ENCODE results near the gene PLCB3. TPM values are rescaled to one million over a fixed set of nuclear protein-coding genes. Genes with fewer than 3 reads are reported as not detected.

The PLCB3 gene
- total and polyA plus RNA-seq, 7 donors, result 10.6 to 52.8 (median 17.7) TPM

DNA sequence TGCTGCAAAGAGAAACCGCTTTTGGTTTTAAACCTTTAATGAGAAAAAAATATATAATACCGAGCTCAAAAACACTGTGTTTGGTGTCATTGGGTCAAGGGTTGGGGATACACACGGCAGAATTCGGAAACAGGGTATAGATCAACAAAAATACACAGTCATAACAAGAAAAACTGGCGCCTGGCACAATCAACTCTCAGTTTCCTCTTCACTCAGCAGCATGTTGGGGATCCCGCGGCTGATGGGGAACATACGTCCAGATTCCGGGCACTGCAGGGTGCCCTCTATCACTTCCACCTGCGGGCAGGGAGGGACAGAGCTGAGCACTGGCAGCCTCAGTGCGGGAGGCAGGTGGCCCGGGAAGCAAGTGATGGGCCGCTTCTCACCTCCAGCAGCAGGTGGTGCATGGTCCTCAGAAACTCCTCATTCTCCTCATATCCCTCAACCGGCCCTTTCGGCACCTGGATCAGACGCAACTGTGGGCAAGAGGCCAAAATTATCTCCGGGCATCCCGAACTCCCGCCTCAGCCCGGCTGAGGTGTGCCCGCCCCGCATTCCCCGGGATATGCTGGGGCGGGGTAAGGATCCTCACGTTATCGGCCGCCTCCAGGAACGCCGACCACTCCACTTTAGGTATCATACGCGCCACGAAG, 65.5 kb downstream of the PLCB3 start:
- Histone ChIP-seq H3K4me1 (peaks cover 0 to 24% (median 22%) of the 10 kb centered on the region in 4 donors), H3K27ac (peak overlapping the region; percentile 98 to 99 (median 98)), H3K4me3 (peak overlapping the region; percentile 83 to 98 (median 86)), H3K27me3 (no peaks in the 10 kb centered on the region), H3K9me3 (no peaks in the 10 kb centered on the region), H3K36me3 (peaks cover 10 to 39% (median 17%) of the 10 kb centered on the region in 4 donors)
- intact Hi-C loops (cut with DNase I), result no loop called here
- 2 to 6% methylated on average over 32 of the region's 32 CpGs for WGBS, 2 donors
- no peak for DNase-seq
- TF ChIP-seq EP300 (IDR thresholded peaks at IDR 0.05), result peak in 1 of 4 donors; percentile 22
- no peak for TF ChIP-seq POLR2AphosphoS5 (IDR thresholded peaks at IDR 0.05)
- TF ChIP-seq POLR2A (IDR thresholded peaks at IDR 0.05), result no peak

DNA sequence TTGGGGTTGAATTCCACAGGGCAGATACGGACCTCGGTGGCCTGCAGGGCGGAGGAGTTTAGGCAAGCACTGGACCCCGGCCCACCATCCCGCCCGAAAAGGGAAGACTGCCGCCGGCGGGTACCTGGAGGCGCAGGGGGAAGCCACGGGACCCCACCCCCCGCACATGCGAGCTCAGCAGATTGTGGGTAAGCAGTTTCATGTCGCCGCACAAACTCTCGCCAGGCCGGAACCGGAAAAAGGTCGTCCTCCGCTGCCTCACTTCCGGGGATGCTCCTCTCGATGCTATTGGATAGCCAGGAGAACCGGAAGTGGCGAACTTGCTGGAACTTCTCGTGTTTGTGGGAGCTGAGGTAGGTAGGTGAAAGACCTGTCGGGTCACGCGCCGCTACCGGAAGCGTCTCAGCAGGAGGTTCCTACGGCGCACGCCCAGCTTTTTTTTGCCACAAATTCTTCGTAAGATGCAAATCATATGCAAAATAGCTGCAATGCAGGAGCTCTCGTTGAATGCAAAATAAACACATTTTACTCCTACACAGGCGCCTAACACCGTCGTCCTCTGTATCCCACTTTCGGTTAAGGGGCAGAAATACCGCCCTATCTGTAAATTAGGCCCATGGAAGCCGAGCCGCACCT, 66.1 kb downstream of the PLCB3 start, which contains the start of gene TRMT112:
Gene TRMT112, minus strand, starts transcription at position 235 of the 636 bp plus-strand sequence. Its CDS starts 33 bp downstream, at position 202.
- peak within 1 kb of the TSS; percentile 98 to 99 (median 98) for H3K27ac ChIP-seq
- no peaks in the 10 kb centered on the region for H3K9me3 ChIP-seq
- DNase-seq, result peak; percentile 99
- 0% methylated on average over 43 of the region's 43 CpGs for WGBS, 2 donors
- TF ChIP-seq POLR2AphosphoS5 (IDR thresholded peaks at IDR 0.05) (peak; percentile 93 to 97 (median 96)), EP300 (IDR thresholded peaks at IDR 0.05) (peak in 1 of 4 donors; percentile 46), POLR2A (IDR thresholded peaks at IDR 0.05) (peak; percentile 86 to 89)
- TF ChIP-seq, protein P1, sequence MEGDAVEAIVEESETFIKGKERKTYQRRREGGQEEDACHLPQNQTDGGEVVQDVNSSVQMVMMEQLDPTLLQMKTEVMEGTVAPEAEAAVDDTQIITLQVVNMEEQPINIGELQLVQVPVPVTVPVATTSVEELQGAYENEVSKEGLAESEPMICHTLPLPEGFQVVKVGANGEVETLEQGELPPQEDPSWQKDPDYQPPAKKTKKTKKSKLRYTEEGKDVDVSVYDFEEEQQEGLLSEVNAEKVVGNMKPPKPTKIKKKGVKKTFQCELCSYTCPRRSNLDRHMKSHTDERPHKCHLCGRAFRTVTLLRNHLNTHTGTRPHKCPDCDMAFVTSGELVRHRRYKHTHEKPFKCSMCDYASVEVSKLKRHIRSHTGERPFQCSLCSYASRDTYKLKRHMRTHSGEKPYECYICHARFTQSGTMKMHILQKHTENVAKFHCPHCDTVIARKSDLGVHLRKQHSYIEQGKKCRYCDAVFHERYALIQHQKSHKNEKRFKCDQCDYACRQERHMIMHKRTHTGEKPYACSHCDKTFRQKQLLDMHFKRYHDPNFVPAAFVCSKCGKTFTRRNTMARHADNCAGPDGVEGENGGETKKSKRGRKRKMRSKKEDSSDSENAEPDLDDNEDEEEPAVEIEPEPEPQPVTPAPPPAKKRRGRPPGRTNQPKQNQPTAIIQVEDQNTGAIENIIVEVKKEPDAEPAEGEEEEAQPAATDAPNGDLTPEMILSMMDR (IDR thresholded peaks at IDR 0.05), result no peak
- peak within 1 kb of the TSS; percentile 83 to 98 (median 86) for H3K4me3 ChIP-seq
- H3K36me3 ChIP-seq, result peaks cover 10 to 45% (median 17%) of the 10 kb centered on the region in 4 donors
- intact Hi-C loops (cut with DNase I), result no loop called here
- H3K27me3 ChIP-seq, result no peaks in the 10 kb centered on the region
- H3K4me1 ChIP-seq, result peaks cover 0 to 24% (median 22%) of the 10 kb centered on the region in 4 donors

DNA sequence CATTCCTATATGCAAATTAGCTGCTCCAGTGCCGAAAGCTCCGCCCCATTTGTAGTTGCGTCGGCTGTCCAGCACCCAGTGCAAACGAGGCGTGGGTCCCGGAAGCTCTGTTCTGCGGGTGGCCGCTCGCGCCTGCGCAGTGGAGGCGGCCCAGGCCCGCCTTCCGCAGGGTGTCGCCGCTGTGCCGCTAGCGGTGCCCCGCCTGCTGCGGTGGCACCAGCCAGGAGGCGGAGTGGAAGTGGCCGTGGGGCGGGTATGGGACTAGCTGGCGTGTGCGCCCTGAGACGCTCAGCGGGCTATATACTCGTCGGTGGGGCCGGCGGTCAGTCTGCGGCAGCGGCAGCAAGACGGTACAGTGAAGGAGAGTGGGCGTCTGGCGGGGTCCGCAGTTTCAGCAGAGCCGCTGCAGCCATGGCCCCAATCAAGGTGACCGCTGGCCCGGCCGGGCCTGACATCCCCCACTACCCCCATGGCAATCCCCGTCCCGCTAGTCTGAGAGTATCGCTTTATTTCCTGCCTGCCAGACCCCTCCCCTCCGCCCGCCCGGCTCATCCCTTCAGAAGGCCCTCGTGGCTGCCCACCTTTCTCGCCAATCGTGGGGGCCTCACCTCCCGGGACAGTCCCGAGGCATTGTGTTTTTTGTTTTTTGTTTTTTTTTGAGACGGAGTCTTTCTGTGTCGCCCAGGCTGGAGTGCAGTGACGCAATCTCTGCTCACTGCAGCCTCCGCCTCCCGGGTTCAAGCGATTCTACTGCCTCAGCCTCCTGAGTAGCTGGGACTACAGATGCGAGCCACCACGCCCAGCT, 66.8 kb downstream of the PLCB3 start, which contains the start of gene PRDX5:
Gene PRDX5, plus strand, starts transcription at position 161 of the 805 bp plus-strand sequence. Its CDS starts 95 bp downstream, at position 256.
- peaks cover 0 to 24% (median 22%) of the 10 kb centered on the region in 4 donors for H3K4me1 ChIP-seq
- peaks cover 10 to 49% (median 17%) of the 10 kb centered on the region in 4 donors for H3K36me3 ChIP-seq
- peak within 1 kb of the TSS; percentile 98 to 99 (median 98) for H3K27ac ChIP-seq
- no peaks in the 10 kb centered on the region for H3K27me3 ChIP-seq
- peak; percentile 99 for DNase-seq
- intact Hi-C loops (cut with DNase I), result loop anchor here (1.0 to 2.0 kb wide), 2 partner anchors 25 to 37 kb away; no protein-coding TSS in a partner anchor
- WGBS, 2 donors, result 1% methylated on average over 61 of the region's 61 CpGs
- peak within 1 kb of the TSS; percentile 83 to 98 (median 86) for H3K4me3 ChIP-seq
- TF ChIP-seq POLR2A (IDR thresholded peaks at IDR 0.05), result peak; percentile 87 to 94
- TF ChIP-seq POLR2AphosphoS5 (IDR thresholded peaks at IDR 0.05), result peak; percentile 93 to 97 (median 96)
- TF ChIP-seq EP300 (IDR thresholded peaks at IDR 0.05), result no peak
- TF ChIP-seq, protein P1 (IDR thresholded peaks at IDR 0.05), result peak in 1 of 4 experiments; percentile 11
- H3K9me3 ChIP-seq, result no peaks in the 10 kb centered on the region

Small RNA genes within 50 kb of the gene (small RNA-seq; reads per million reads assigned to genes)
- 0 reads per million in 3 donors for gene RF00019

Other genes with a start within 250 kb of the PLCB3 start
- gene FLRT1, start 215.6 kb upstream of the PLCB3 start, total RNA-seq, result 1 to 10 TPM in 3 of 4 donors, under 1 TPM in 1; 0.99 to 6.9 (median 3.1) TPM
- under 1 TPM in 1 of 3 donors, not detected in 2; 0.66 TPM for gene FLRT1, start 215.6 kb upstream of the PLCB3 start, polyA plus RNA-seq
- 10 to 100 TPM; 23.3 to 33.9 (median 25.8) TPM for gene MACROD1, start 85.4 kb upstream of the PLCB3 start, total RNA-seq
- gene MACROD1, start 85.4 kb upstream of the PLCB3 start, polyA plus RNA-seq, result 10 to 100 TPM; 14.2 to 16.8 (median 14.8) TPM
- 10 to 100 TPM; 58.2 to 90.3 (median 81.0) TPM for gene STIP1, start 65.4 kb upstream of the PLCB3 start, total RNA-seq
- gene STIP1, start 65.4 kb upstream of the PLCB3 start, polyA plus RNA-seq, result 10 to 100 TPM; 38.4 to 84.3 (median 50.2) TPM
- gene FERMT3, start 44.8 kb upstream of the PLCB3 start, total RNA-seq, result 10 to 100 TPM; 15.0 to 26.2 (median 20.3) TPM
- gene FERMT3, start 44.8 kb upstream of the PLCB3 start, polyA plus RNA-seq, result 10 to 100 TPM; 15.3 to 41.5 (median 20.4) TPM
- 10 to 100 TPM; 45.7 to 80.6 (median 62.9) TPM for gene TRPT1, start 25.3 kb upstream of the PLCB3 start, total RNA-seq
- gene TRPT1, start 25.3 kb upstream of the PLCB3 start, polyA plus RNA-seq, result 10 to 100 TPM; 70.8 to 82.8 (median 82.3) TPM
- gene NUDT22, start 25.3 kb upstream of the PLCB3 start, total RNA-seq, result 10 to 100 TPM; 41.4 to 64.8 (median 50.1) TPM
- 100 to 1,000 TPM in 2 of 3 donors, 10 to 100 TPM in 1; 91.3 to 130 (median 116) TPM for gene NUDT22, start 25.3 kb upstream of the PLCB3 start, polyA plus RNA-seq
- 10 to 100 TPM; 25.7 to 37.1 (median 28.1) TPM for gene DNAJC4, start 21.0 kb upstream of the PLCB3 start, total RNA-seq
- 10 to 100 TPM; 27.5 to 68.1 (median 58.3) TPM for gene DNAJC4, start 21.0 kb upstream of the PLCB3 start, polyA plus RNA-seq
- 100 to 1,000 TPM in 2 of 4 donors, 10 to 100 TPM in 2; 76.7 to 117 (median 98.4) TPM for gene VEGFB, start 16.9 kb upstream of the PLCB3 start, total RNA-seq
- 10 to 100 TPM; 23.4 to 94.9 (median 42.6) TPM for gene VEGFB, start 16.9 kb upstream of the PLCB3 start, polyA plus RNA-seq
- 10 to 100 TPM; 49.2 to 70.5 (median 51.3) TPM for gene FKBP2, start 10.4 kb upstream of the PLCB3 start, total RNA-seq
- 100 to 1,000 TPM in 2 of 3 donors, 10 to 100 TPM in 1; 97.3 to 213 (median 116) TPM for gene FKBP2, start 10.4 kb upstream of the PLCB3 start, polyA plus RNA-seq
- gene PPP1R14B, start 4.6 kb upstream of the PLCB3 start, total RNA-seq, result 10 to 100 TPM; 31.8 to 66.6 (median 51.3) TPM
- gene PPP1R14B, start 4.6 kb upstream of the PLCB3 start, polyA plus RNA-seq, result 100 to 1,000 TPM in 1 of 3 donors, 10 to 100 TPM in 2; 78.8 to 159 (median 93.7) TPM
- 100 to 1,000 TPM in 3 of 4 donors, 10 to 100 TPM in 1; 95.3 to 143 (median 121) TPM for gene BAD, start 33.1 kb downstream of the PLCB3 start, total RNA-seq
- gene BAD, start 33.1 kb downstream of the PLCB3 start, polyA plus RNA-seq, result 100 to 1,000 TPM; 105 to 264 (median 244) TPM
- gene GPR137, start 34.3 kb downstream of the PLCB3 start, total RNA-seq, result 10 to 100 TPM; 12.2 to 21.0 (median 13.6) TPM
- gene GPR137, start 34.3 kb downstream of the PLCB3 start, polyA plus RNA-seq, result 10 to 100 TPM; 17.4 to 35.0 (median 18.0) TPM
- gene KCNK4, start 39.8 kb downstream of the PLCB3 start, total RNA-seq, result under 1 TPM in 1 of 4 donors, not detected in 3; 0.71 TPM
- gene KCNK4, start 39.8 kb downstream of the PLCB3 start, polyA plus RNA-seq, result not detected
- not detected for gene CATSPERZ, start 48.8 kb downstream of the PLCB3 start, total RNA-seq
- gene CATSPERZ, start 48.8 kb downstream of the PLCB3 start, polyA plus RNA-seq, result 1 to 10 TPM in 2 of 3 donors, not detected in 1; 1.1 to 1.4 TPM
- 10 to 100 TPM; 39.9 to 48.7 (median 45.3) TPM for gene ESRRA, start 54.0 kb downstream of the PLCB3 start, total RNA-seq
- 100 to 1,000 TPM; 151 to 244 (median 219) TPM for gene ESRRA, start 54.0 kb downstream of the PLCB3 start, polyA plus RNA-seq
- gene TRMT112, start 66.0 kb downstream of the PLCB3 start, total RNA-seq, result 100 to 1,000 TPM; 182 to 353 (median 269) TPM
- gene TRMT112, start 66.0 kb downstream of the PLCB3 start, polyA plus RNA-seq, result 100 to 1,000 TPM; 148 to 232 (median 168) TPM
- gene PRDX5, start 66.6 kb downstream of the PLCB3 start, total RNA-seq, result 100 to 1,000 TPM; 169 to 269 (median 215) TPM
- gene PRDX5, start 66.6 kb downstream of the PLCB3 start, polyA plus RNA-seq, result 1,000 to 10,000 TPM in 1 of 3 donors, 100 to 1,000 TPM in 2; 596 to 1,045 (median 779) TPM
- 1 to 10 TPM; 2.6 to 8.6 (median 3.9) TPM for gene CCDC88B, start 88.7 kb downstream of the PLCB3 start, total RNA-seq
- 100 to 1,000 TPM in 1 of 3 donors, 10 to 100 TPM in 2; 15.6 to 157 (median 23.6) TPM for gene CCDC88B, start 88.7 kb downstream of the PLCB3 start, polyA plus RNA-seq
- 10 to 100 TPM; 15.6 to 24.1 (median 18.6) TPM for gene RPS6KA4, start 107.6 kb downstream of the PLCB3 start, total RNA-seq
- gene RPS6KA4, start 107.6 kb downstream of the PLCB3 start, polyA plus RNA-seq, result 10 to 100 TPM; 14.4 to 48.4 (median 16.6) TPM

Data from sigmoid colon (tissue), 7 donors.